NT2/D1 (cell line): ENCODE results near the gene ITPR2.

Experiments used
- YY1 ChIP-seq: IDR thresholded peaks from 2 replicates; pipeline ENCODE4 v1.6.1; 2011; ENCODE audit not compliant: insufficient read length, insufficient read depth
- ZNF274 ChIP-seq: IDR thresholded peaks from 2 replicates; pipeline ENCODE4 v1.6.1; 2011; ENCODE audit warnings: mild to moderate bottlenecking, low read depth, low read length

DNA sequence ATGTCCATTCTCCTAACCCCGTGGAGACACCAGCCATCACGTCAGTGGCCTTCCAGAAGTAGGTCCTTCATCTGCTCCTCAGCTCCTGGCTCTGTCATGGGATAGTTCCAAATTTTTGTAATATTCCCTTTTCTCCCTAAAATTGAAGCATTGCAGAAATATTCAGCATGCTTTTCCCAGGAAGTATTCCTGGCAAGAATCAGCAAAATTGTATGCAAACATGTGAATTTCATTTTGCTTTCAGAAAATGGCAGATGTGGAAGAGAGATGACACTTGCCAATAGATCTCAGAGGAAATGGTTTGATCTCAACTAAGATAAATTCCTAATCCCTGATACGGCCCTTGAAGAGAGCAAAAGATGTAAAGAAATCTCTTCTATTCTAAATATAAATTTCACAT lies 298.9 kb downstream of the ITPR2 start:
- TF ChIP-seq YY1 (no peak), ZNF274 (no peak)
